Adipocyte (in vitro differentiated cells): ENCODE results near the gene GPX7.

ENCODE experiments used
- DNase-seq: peaks from one replicate; pipeline ENCODE4 v3.0.0-alpha.2; 2015; ENCODE audit warnings: low read depth
- H3K27me3 ChIP-seq: replicated peaks from 2 replicates; pipeline ENCODE4 v1.7.0; 2013; ENCODE audit warnings: mild to moderate bottlenecking, low read length, moderate library complexity; ENCODE audit not compliant: control insufficient read depth, insufficient read depth
- H3K36me3 ChIP-seq: 2 replicates; pipeline ENCODE4 v1.7.0; 2013; ENCODE audit warnings: low read length, mild to moderate bottlenecking, moderate library complexity; ENCODE audit not compliant: control insufficient read depth, insufficient read depth, severe bottlenecking
- H3K4me1 ChIP-seq: 2 replicates; pipeline ENCODE4 v1.7.0; 2013; ENCODE audit warnings: mild to moderate bottlenecking, low read length, moderate library complexity; ENCODE audit not compliant: control insufficient read depth, insufficient read depth
- H3K4me3 ChIP-seq: 2 replicates; pipeline ENCODE4 v1.7.0; 2013; ENCODE audit warnings: mild to moderate bottlenecking, low read length, moderate library complexity
- H3K9ac ChIP-seq: 2 replicates; pipeline ENCODE4 v1.7.0; 2013; ENCODE audit warnings: mild to moderate bottlenecking, low read length, moderate library complexity
- H3K9me3 ChIP-seq: 2 replicates; pipeline ENCODE4 v1.7.0; 2013; ENCODE audit warnings: mild to moderate bottlenecking, low read length, moderate library complexity; ENCODE audit not compliant: control insufficient read depth

GPX7 gene

DNA sequence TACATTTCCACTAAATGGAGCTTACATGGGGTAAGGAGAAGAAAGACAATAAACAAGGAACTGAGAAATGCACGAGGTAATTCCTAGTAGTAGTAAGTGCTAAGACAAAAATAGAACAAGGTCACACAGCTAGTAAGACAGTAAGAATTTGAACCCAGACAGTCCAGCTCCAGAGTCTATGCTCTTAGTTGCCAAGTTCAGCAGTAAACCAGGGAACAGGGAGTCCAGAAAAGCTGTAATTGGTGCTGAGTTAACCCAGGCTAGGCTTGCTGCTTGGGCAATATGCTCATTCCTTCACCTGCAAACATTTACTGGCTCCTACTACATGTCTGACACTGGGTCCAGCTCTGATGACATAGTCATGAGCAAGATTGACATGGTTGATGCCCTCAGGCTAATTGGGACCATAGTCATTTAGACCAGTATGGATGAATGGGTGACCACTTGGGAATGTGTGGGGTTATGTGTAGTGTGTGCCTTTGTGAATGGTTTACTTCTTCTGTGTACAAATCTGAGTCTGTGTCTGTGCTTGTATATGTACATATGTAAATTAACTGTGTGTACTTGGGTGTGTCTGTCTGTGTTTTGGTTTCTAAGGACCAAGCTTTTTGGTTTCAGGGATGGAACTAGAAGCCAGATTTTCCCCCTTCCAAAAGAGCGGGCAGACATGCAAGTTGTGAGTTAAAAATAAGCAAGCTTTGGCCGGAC lies 2.0 kb downstream of the GPX7 start:
- Histone ChIP-seq H3K9ac (no peak overlapping the region), H3K9me3 (no peaks in the 10 kb centered on the region), H3K36me3 (peaks cover 22% of the 10 kb centered on the region), H3K27me3 (no peaks in the 10 kb centered on the region), H3K4me3 (no peak overlapping the region), H3K4me1 (peaks cover 23% of the 10 kb centered on the region)
- no peak for DNase-seq

- H3K27me3 ChIP-seq = no peaks in the 10 kb centered on the region
- H3K9me3 ChIP-seq = no peaks in the 10 kb centered on the region
- DNase-seq = peak; percentile 22
- no peaks in the 10 kb centered on the region for H3K4me1 ChIP-seq
- no peaks in the 10 kb centered on the region for H3K36me3 ChIP-seq
- H3K4me3 ChIP-seq = no peak overlapping the region
- no peak overlapping the region for H3K9ac ChIP-seq
Measured at GRCh38 chr1:52613636-52614373, 11.6 kb downstream of the GPX7 start.

GRCh38 chr1:52614671-52615070 lies 12.5 kb downstream of the GPX7 start:
- Histone ChIP-seq H3K9me3 (no peaks in the 10 kb centered on the region), H3K36me3 (no peaks in the 10 kb centered on the region), H3K4me1 (no peaks in the 10 kb centered on the region), H3K4me3 (no peak overlapping the region), H3K27me3 (no peaks in the 10 kb centered on the region), H3K9ac (no peak overlapping the region)
- no peak for DNase-seq

GRCh38 chr1:52615489-52616042 lies 13.4 kb downstream of the GPX7 start:
- H3K9ac ChIP-seq = no peak overlapping the region
- peaks cover under 1% of the 10 kb centered on the region for H3K9me3 ChIP-seq
- no peaks in the 10 kb centered on the region for H3K36me3 ChIP-seq
- DNase-seq = no peak
- H3K27me3 ChIP-seq = no peaks in the 10 kb centered on the region
- H3K4me3 ChIP-seq = no peak overlapping the region
- H3K4me1 ChIP-seq = no peaks in the 10 kb centered on the region

GRCh38 chr1:52621950-52622349 lies 19.8 kb downstream of the GPX7 start:
- H3K36me3 ChIP-seq = no peaks in the 10 kb centered on the region

GRCh38 chr1:52623812-52624211 lies 21.6 kb downstream of the GPX7 start:
- no peaks in the 10 kb centered on the region for H3K4me1 ChIP-seq
- H3K4me3 ChIP-seq = no peak overlapping the region
- no peak for DNase-seq
- H3K27me3 ChIP-seq = no peaks in the 10 kb centered on the region
- no peaks in the 10 kb centered on the region for H3K36me3 ChIP-seq
- no peak overlapping the region for H3K9ac ChIP-seq
- peaks cover 19% of the 10 kb centered on the region for H3K9me3 ChIP-seq

More at GRCh38 chr1:52621950-52622349, 19.8 kb downstream of the GPX7 start:
- Histone ChIP-seq H3K9ac (no peak overlapping the region), H3K4me1 (no peaks in the 10 kb centered on the region), H3K4me3 (no peak overlapping the region), H3K27me3 (no peaks in the 10 kb centered on the region), H3K9me3 (peaks cover 19% of the 10 kb centered on the region)
- no peak for DNase-seq

DNA sequence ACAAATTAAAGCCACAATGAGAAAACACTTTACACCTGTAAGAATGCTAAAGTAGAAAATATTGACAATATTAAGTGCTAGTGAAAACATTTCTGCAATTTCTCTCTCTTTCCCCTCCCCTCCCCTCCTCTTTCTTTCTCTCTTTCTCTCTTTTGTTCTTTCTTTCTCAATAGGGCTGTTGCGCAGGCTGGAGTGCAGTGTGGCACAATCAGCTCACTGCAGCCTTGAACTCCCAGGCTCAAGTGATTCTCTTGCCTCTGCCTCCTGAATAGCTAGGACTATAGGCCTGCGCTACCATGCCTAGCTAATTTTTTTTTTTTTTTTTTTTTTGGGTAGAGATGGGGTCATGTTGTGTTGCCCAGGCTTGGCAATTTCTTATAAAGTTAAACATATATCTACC lies 24.9 kb downstream of the GPX7 start:
- Histone ChIP-seq H3K36me3 (no peaks in the 10 kb centered on the region), H3K9me3 (peaks cover 7% of the 10 kb centered on the region), H3K4me1 (no peaks in the 10 kb centered on the region)

DNA sequence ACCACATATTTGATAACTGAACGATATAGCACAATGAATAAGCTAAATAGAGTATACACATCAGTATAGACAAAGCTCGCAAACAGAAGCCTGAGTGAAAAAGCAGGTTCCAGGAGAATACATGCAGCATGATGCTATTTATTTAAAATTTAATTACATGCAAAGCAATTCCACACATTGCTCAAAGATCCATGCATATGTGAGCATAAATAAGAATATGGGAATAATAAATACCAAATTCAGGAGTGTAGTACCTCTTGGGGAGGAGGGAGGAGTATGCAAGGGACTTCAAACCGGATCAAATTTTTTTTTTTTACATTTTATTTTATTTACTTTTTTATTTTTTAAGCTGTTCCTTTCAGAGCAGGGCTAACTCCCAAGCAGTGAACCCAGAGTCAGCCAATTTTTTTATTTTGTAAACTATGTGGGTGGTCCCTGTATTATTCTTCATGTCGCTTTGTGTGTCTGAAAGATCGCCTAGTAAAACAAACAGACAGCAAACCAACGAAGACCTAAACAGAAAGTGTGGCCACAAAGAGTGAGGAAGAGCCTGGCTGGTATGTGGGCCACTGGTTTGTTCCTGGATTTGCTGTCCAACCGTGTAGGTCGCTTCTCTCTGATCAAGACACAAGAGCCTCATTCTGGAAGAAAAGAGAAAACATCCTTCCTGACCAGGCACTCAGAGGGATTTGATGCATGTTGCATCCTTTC lies 26.6 kb downstream of the GPX7 start:
- Histone ChIP-seq H3K9ac (no peak overlapping the region), H3K27me3 (peaks cover 25% of the 10 kb centered on the region), H3K36me3 (no peaks in the 10 kb centered on the region), H3K9me3 (peaks cover 4% of the 10 kb centered on the region), H3K4me1 (no peaks in the 10 kb centered on the region), H3K4me3 (no peak overlapping the region)
- DNase-seq = no peak

More for the DNA sequence above, 24.9 kb downstream of the GPX7 start:
- Histone ChIP-seq H3K4me3 (no peak overlapping the region), H3K9ac (no peak overlapping the region), H3K27me3 (peaks cover 14% of the 10 kb centered on the region)
- no peak for DNase-seq

GRCh38 chr1:52629325-52629643 lies 27.1 kb downstream of the GPX7 start:
- peaks cover 30% of the 10 kb centered on the region for H3K27me3 ChIP-seq
- H3K4me3 ChIP-seq = no peak overlapping the region
- DNase-seq = no peak
- H3K4me1 ChIP-seq = no peaks in the 10 kb centered on the region
- no peaks in the 10 kb centered on the region for H3K9me3 ChIP-seq
- no peaks in the 10 kb centered on the region for H3K36me3 ChIP-seq
- no peak overlapping the region for H3K9ac ChIP-seq

- Histone ChIP-seq H3K27me3 (peaks cover 31% of the 10 kb centered on the region), H3K4me3 (no peak overlapping the region), H3K9me3 (no peaks in the 10 kb centered on the region), H3K4me1 (no peaks in the 10 kb centered on the region), H3K9ac (no peak overlapping the region), H3K36me3 (no peaks in the 10 kb centered on the region)
- no peak for DNase-seq
Measured at GRCh38 chr1:52629667-52630066, 27.5 kb downstream of the GPX7 start.

- Histone ChIP-seq H3K9me3 (peaks cover 5% of the 10 kb centered on the region), H3K4me1 (no peaks in the 10 kb centered on the region), H3K9ac (no peak overlapping the region), H3K4me3 (no peak overlapping the region), H3K36me3 (no peaks in the 10 kb centered on the region), H3K27me3 (peaks cover 39% of the 10 kb centered on the region)
- DNase-seq = no peak
Measured at GRCh38 chr1:52631759-52632331, 29.7 kb downstream of the GPX7 start.
